Measurements from ENCODE around the gene NPM1. TPM values are rescaled to one million over a fixed set of nuclear protein-coding genes. Genes with fewer than 3 reads are reported as not detected.

NPM1 gene
- total RNA-seq, 4 donors from 2014 or later = 435 to 1,440 (median 518) TPM

DNA sequence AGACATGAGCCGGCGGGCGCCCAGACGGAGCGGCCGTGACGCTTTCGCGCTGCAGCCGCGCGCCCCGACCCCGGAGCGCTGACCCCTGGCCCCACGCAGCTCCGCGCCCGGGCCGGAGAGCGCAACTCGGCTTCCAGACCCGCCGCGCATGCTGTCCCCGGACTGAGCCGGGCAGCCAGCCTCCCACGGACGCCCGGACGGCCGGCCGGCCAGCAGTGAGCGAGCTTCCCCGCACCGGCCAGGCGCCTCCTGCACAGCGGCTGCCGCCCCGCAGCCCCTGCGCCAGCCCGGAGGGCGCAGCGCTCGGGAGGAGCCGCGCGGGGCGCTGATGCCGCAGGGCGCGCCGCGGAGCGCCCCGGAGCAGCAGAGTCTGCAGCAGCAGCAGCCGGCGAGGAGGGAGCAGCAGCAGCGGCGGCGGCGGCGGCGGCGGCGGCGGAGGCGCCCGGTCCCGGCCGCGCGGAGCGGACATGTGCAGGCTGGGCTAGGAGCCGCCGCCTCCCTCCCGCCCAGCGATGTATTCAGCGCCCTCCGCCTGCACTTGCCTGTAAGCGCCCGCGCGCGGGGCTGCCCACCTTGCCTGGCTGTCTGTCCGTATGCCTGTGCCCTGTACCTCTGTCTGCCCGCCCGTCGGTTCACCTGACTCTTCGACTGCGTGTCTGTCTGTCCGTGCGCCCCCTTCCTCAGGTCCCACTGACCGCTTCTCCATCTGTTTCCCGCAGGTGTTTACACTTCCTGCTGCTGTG lies 32.2 kb downstream of the NPM1 start:
- 1 to 4% methylated on average over 12 to 66 of the region's 95 CpGs for WGBS, 2 donors
- no peak overlapping the region for H3K4me3 ChIP-seq (ENCODE audit: low read depth, poor library complexity, severe bottlenecking)
- DNase-seq (ENCODE audit: low spot score in 2 of 2) = peak in 1 of 2 donors; percentile 85
- intact Hi-C loops (cut with DNase I; ENCODE audit: low total_unique reads) = loop anchor here (5.0 to 10.0 kb wide), 2 partner anchors 487 to 635 kb away; no protein-coding TSS in a partner anchor
- TF ChIP-seq, protein P1, sequence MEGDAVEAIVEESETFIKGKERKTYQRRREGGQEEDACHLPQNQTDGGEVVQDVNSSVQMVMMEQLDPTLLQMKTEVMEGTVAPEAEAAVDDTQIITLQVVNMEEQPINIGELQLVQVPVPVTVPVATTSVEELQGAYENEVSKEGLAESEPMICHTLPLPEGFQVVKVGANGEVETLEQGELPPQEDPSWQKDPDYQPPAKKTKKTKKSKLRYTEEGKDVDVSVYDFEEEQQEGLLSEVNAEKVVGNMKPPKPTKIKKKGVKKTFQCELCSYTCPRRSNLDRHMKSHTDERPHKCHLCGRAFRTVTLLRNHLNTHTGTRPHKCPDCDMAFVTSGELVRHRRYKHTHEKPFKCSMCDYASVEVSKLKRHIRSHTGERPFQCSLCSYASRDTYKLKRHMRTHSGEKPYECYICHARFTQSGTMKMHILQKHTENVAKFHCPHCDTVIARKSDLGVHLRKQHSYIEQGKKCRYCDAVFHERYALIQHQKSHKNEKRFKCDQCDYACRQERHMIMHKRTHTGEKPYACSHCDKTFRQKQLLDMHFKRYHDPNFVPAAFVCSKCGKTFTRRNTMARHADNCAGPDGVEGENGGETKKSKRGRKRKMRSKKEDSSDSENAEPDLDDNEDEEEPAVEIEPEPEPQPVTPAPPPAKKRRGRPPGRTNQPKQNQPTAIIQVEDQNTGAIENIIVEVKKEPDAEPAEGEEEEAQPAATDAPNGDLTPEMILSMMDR (IDR thresholded peaks at IDR 0.05) = no peak
- TF ChIP-seq POLR2A (IDR thresholded peaks at IDR 0.05) = no peak

DNA sequence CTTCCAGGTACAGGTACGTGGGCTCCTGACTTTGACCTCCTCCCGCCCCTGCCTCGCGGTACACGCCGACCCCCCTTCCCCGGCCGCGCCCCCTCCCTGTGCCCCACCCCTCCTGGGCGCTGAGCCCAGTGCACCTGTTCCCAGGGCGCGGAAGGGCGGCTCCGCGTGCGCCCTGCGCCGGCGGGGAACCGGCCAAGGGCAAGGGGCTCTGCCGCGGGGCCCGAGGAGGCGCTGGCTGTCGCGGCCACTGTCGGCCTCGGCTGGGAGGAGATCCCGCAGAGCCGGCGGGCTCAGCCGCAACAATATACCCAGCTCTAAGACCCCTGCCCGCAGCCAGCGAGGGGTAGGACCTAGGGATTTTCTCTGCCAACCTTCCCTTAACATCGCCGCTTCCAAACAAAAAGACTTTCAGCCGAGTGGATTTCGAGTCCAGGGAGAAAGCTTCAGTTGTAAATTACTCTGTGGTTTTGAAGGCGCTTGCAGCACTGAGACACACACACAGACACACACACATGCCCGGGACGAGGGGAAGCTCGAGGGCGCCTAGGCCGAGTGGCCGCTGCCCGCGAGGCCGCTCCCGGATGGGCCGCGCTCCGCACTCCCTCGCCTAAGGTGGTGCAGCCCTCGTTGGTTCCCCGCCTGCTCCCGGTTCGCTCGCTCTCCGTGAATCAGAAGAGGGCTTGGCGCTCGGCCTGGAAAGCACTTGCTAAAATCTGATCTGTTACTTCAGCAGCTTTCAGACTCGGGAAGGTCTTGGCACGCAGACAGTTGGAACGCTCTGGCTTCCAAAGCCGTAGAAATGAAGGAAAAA lies 33.0 kb downstream of the NPM1 start:
- no peak overlapping the region for H3K4me3 ChIP-seq (ENCODE audit: low read depth, poor library complexity, severe bottlenecking)
- DNase-seq (ENCODE audit: low spot score in 2 of 2) = peak in 1 of 2 donors; percentile 89
- 1 to 2% methylated on average over 36 to 57 of the region's 65 CpGs for WGBS, 2 donors
- intact Hi-C loops (cut with DNase I; ENCODE audit: low total_unique reads) = loop anchor here (5.0 kb wide), 1 partner anchor 487 kb away; no protein-coding TSS in a partner anchor
- TF ChIP-seq, protein P1 (IDR thresholded peaks at IDR 0.05) = no peak
- TF ChIP-seq POLR2A (IDR thresholded peaks at IDR 0.05) = no peak

DNA sequence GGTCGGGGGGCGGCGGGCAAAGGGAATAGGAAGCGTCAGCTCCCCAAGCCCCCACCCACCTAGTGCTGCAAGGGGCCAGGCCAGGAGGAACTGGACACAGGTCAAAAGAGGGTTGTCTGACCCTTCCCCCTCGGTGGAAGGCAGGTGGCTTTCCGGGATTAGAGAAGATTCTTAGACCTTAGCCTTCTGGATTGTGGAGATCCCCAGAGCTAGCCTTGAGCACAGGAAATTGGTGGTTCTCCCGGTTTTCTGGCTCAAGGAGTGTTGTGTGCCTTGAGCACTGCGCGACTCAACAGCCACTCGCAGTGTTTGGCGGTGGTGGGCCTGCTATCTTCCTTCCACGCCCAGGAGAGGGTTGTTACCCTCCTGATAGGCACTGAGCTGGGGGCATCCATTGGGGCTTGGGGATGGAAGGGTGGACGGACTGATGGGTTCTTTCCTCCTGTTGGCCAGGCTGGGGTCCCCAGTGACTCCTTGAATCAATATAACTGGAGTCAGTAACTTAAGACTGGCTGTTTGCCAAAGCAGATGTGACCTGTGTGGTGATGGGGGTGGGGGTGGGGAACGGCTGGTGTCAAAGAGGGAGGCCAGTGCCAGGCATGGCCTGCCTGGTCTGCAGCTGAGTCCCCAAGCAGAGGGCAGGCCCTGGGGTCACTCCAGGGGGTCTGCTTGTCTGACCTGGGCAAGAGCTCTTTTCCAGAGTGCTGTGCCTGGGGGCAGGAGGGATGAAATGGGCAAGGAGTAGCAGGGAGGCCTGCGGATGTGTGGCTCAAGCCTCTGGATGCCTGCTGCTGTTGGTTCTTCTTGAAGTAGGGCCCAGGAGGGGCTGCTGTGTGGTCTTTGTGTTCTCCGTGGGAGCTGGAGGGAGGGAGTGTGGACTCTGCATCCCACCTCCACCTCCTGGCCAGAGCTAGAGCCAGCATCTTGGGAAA lies 33.9 kb downstream of the NPM1 start:
- TF ChIP-seq, protein P1 (IDR thresholded peaks at IDR 0.05) = no peak
- no peak for TF ChIP-seq POLR2A (IDR thresholded peaks at IDR 0.05)
- WGBS, 2 donors = 54 to 67% methylated on average over 16 of the region's 16 CpGs
- intact Hi-C loops (cut with DNase I; ENCODE audit: low total_unique reads) = loop anchor here (5.0 kb wide), 1 partner anchor 486 kb away; no protein-coding TSS in a partner anchor
- no peak overlapping the region for H3K4me3 ChIP-seq (ENCODE audit: low read depth, poor library complexity, severe bottlenecking)
- DNase-seq (ENCODE audit: low spot score in 2 of 2) = peak in 1 of 2 donors; percentile 74

DNA sequence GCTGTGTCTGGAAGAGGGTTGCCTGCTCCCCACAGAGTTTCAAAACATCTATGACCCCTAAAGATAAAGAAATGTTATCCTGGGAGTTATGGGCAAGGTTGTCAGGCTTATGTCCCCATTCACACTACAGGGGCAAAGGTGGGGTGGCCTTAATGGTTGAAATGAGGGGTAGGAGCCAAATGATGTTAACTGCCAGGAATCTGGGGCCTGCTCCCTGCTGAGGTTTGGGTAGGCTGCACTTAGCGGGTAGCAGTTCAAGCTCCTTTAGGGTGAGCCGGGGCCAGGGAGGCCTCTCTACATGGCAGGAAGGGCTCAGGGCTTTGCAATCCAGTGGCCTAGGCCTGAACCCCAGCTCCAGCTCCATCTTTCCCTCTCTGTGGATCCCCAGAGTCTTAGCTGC lies 34.8 kb downstream of the NPM1 start:
- no peak overlapping the region for H3K4me3 ChIP-seq (ENCODE audit: low read depth, poor library complexity, severe bottlenecking)
- intact Hi-C loops (cut with DNase I; ENCODE audit: low total_unique reads) = loop anchor here (5.0 kb wide), 1 partner anchor 485 kb away; no protein-coding TSS in a partner anchor
- WGBS, 2 donors = 94 to 96% methylated on average over 2 of the region's 2 CpGs
- TF ChIP-seq, protein P1 (IDR thresholded peaks at IDR 0.05) = no peak
- no peak for TF ChIP-seq POLR2A (IDR thresholded peaks at IDR 0.05)
- peak in 1 of 2 donors; percentile 63 for DNase-seq (ENCODE audit: low spot score in 2 of 2)

Measured in lower leg skin (tissue), 4 donors.